ENCODE results near the gene TLK2.
"Not testable (repeated sequence)": the region's sequence is repeated elsewhere in the genome, so short reads cannot be mapped to it uniquely, and the experiment has no call there.

DNA sequence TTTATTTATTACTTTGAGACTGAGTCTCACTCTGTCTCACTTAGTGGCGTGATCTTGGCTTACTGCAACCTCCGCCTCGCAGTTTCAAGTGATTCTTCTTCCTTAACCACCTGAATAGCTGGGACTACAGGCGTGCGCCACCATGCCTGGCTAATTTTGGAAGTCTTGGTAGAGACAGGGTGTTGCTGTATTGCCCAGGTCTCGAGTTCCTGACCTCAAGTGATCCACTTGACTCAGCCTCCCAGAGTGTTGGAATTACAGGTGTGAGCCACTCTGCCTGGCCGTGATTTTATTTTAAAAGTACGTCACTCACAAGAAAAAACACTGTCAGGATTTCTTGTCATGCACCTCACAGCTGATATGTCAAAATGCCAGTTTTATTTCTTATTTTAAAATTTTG, 26.2 kb downstream of the TLK2 start:
- TF ChIP-seq POLR2AphosphoS5 (IDR thresholded peaks at IDR 0.05; ENCODE audit: insufficient read depth, low read depth, low read length); EZH2 (IDR thresholded peaks at IDR 0.05; ENCODE audit: borderline replicate concordance, low read depth, low read length, severe bottlenecking); POLR2A (IDR thresholded peaks at IDR 0.05; ENCODE audit: low read depth, low read length): not testable (repeated sequence)
- TF ChIP-seq, protein P1, sequence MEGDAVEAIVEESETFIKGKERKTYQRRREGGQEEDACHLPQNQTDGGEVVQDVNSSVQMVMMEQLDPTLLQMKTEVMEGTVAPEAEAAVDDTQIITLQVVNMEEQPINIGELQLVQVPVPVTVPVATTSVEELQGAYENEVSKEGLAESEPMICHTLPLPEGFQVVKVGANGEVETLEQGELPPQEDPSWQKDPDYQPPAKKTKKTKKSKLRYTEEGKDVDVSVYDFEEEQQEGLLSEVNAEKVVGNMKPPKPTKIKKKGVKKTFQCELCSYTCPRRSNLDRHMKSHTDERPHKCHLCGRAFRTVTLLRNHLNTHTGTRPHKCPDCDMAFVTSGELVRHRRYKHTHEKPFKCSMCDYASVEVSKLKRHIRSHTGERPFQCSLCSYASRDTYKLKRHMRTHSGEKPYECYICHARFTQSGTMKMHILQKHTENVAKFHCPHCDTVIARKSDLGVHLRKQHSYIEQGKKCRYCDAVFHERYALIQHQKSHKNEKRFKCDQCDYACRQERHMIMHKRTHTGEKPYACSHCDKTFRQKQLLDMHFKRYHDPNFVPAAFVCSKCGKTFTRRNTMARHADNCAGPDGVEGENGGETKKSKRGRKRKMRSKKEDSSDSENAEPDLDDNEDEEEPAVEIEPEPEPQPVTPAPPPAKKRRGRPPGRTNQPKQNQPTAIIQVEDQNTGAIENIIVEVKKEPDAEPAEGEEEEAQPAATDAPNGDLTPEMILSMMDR (IDR thresholded peaks at IDR 0.05; ENCODE audit: extremely low read depth in 1 of 2, insufficient read depth in 1 of 2, low read depth in 1 of 2, low read length in 2 of 2) = not testable (repeated sequence)
- TF ChIP-seq, protein P2, sequence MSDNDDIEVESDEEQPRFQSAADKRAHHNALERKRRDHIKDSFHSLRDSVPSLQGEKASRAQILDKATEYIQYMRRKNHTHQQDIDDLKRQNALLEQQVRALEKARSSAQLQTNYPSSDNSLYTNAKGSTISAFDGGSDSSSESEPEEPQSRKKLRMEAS (IDR thresholded peaks at IDR 0.05; ENCODE audit: insufficient read depth, insufficient read length) = not testable (repeated sequence)

Data from endothelial cell of umbilical vein (primary cell).